Camera-type eye (tissue), 1 donor: ENCODE data around the gene TDRD12. TPM values are rescaled to one million over a fixed set of nuclear protein-coding genes. Genes with fewer than 3 reads are reported as not detected.

Experiments
- total RNA-seq: library from RNA; depleted of rRNA; stranded (reverse); fragments of >200 nt; gene quantifications from one replicate; pipeline ENCODE4 v1.2.3, GENCODE V29; 2014

Gene TDRD12
- 0.44 TPM for total RNA-seq

GRCh38 chr19:32719611-32720059 lies at the start of gene TDRD12:
Gene TDRD12 (plus strand): TSS chr19:32719767. CDS start chr19:32720073, 306 bp downstream.

GRCh38 chr19:32674931-32675719 lies 44.4 kb upstream of the TDRD12 start, which contains the start of gene ANKRD27:
Gene ANKRD27 (minus strand): TSS chr19:32675180. CDS start chr19:32659015, 16,165 bp downstream.

GRCh38 chr19:32675720-32676185 lies 43.8 kb upstream of the TDRD12 start, which contains the start of gene RGS9BP:
Gene RGS9BP (plus strand): TSS chr19:32675848. CDS start chr19:32676264, 416 bp downstream.

GRCh38 chr19:32691291-32691951 lies 28.1 kb upstream of the TDRD12 start, which contains the start of gene NUDT19:
Gene NUDT19 (plus strand): TSS chr19:32691821. CDS start chr19:32691961, 140 bp downstream.

GRCh38 chr19:32869369-32869965 lies 149.9 kb downstream of the TDRD12 start, which contains the start of gene SLC7A9:
Gene SLC7A9 (minus strand): TSS chr19:32869767. CDS start chr19:32868534, 1,233 bp downstream.

Other genes with a start within 250 kb of the TDRD12 start
- 57.9 TPM for gene PDCD5, start 138.6 kb upstream of the TDRD12 start, total RNA-seq
- gene ANKRD27, start 44.6 kb upstream of the TDRD12 start, total RNA-seq: 21.2 TPM
- gene RGS9BP, start 43.9 kb upstream of the TDRD12 start, total RNA-seq: 7.4 TPM
- gene NUDT19, start 27.9 kb upstream of the TDRD12 start, total RNA-seq: 8.9 TPM
- 0.60 TPM for gene SLC7A9, start 150.0 kb downstream of the TDRD12 start, total RNA-seq